Hepatocyte (in vitro differentiated cells): ENCODE measurements around the gene TMEM232. TPM values are rescaled to one million over a fixed set of nuclear protein-coding genes. Genes with fewer than 3 reads are reported as not detected.

Experiments
- DNase-seq: peaks from one replicate; pipeline ENCODE4 v3.0.0-alpha.2; 2016; ENCODE audit warnings: low spot score
- H2AFZ ChIP-seq: fragments of 200-600 bp; sonication (generic); 2 replicates; pipeline ENCODE4 v1.6.0; 2016; ENCODE audit warnings: antibody characterized with exemption, mild to moderate bottlenecking
- H3K27ac ChIP-seq: fragments of 200-600 bp; sonication (generic); 2 replicates; pipeline ENCODE4 v1.5.1; 2016; ENCODE audit warnings: mild to moderate bottlenecking
- H3K27me3 ChIP-seq: fragments of 200-600 bp; sonication (generic); 2 replicates; pipeline ENCODE4 v1.6.1; 2016
- H3K36me3 ChIP-seq: fragments of 200-600 bp; sonication (generic); replicated peaks from 2 replicates; pipeline ENCODE4 v1.5.1; 2016; ENCODE audit warnings: low read depth; ENCODE audit not compliant: insufficient read depth
- H3K4me1 ChIP-seq: fragments of 200-600 bp; sonication (generic); 2 replicates; pipeline ENCODE4 v1.5.1; 2016; ENCODE audit warnings: mild to moderate bottlenecking, moderate library complexity; ENCODE audit not compliant: insufficient read depth
- H3K4me2 ChIP-seq: fragments of 200-600 bp; sonication (generic); 2 replicates; pipeline ENCODE4 v1.6.0; 2016
- H3K4me3 ChIP-seq: fragments of 200-600 bp; sonication (generic); 2 replicates; pipeline ENCODE4 v1.5.1; 2016; ENCODE audit warnings: mild to moderate bottlenecking
- H3K79me2 ChIP-seq: fragments of 200-600 bp; sonication (generic); 2 replicates; pipeline ENCODE4 v1.6.0; 2017; ENCODE audit warnings: mild to moderate bottlenecking
- H3K9me2 ChIP-seq: fragments of 200-600 bp; sonication (generic); replicated peaks from 2 replicates; pipeline ENCODE4 v1.6.0; 2017; ENCODE audit warnings: mild to moderate bottlenecking; ENCODE audit not compliant: insufficient read depth
- H3K9me3 ChIP-seq: fragments of 200-600 bp; sonication (generic); 2 replicates; pipeline ENCODE4 v1.5.1; 2016; ENCODE audit warnings: low read depth, mild to moderate bottlenecking
- H4K20me1 ChIP-seq: fragments of 200-600 bp; sonication (generic); 2 replicates; pipeline ENCODE4 v1.6.0; 2016; ENCODE audit warnings: mild to moderate bottlenecking; ENCODE audit not compliant: insufficient read depth, poor library complexity, severe bottlenecking
- EZH2 ChIP-seq: fragments of 200-600 bp; sonication (generic); IDR thresholded peaks from 2 replicates; pipeline ENCODE4 v1.6.1; 2016; ENCODE audit warnings: antibody characterized with exemption, mild to moderate bottlenecking, borderline replicate concordance
- EZH2phosphoT487 ChIP-seq: fragments of 200-600 bp; sonication (generic); IDR thresholded peaks from one replicate; pipeline ENCODE4 v1.6.1; 2018; ENCODE audit warnings: antibody characterized with exemption, mild to moderate bottlenecking, low read depth, moderate library complexity; ENCODE audit not compliant: unreplicated experiment, severe bottlenecking
- WGBS: methylation state at CpG from one replicate; pipeline ENCODE4 v1.1.6; 2016; ENCODE audit warnings: low lambda C conversion rate; ENCODE audit errors: missing lambda C conversion rate; 5-methylcytosine and 5-hydroxymethylcytosine counted together
- polyA plus RNA-seq: library from polyadenylated mRNA; unstranded; fragments of >200 nt; fragmentation: Nextera tagmentation; extraction: Ambion mirVana; gene quantifications from 2 replicates; pipeline ENCODE4 v1.2.1, GENCODE V29; 2016
- total RNA-seq: library from RNA; depleted of rRNA; stranded (reverse); fragments of >200 nt; gene quantifications from 2 replicates; pipeline ENCODE4 v1.2.3, GENCODE V29; 2014
- TF ChIP-seq, protein P1 (sequence below): fragments of 200-600 bp; sonication (generic); IDR thresholded peaks from 2 replicates; pipeline ENCODE4 v1.5.1; 2016; ENCODE audit warnings: antibody characterized with exemption, mild to moderate bottlenecking; ENCODE audit not compliant: poor library complexity

TMEM232 gene
- total and polyA plus RNA-seq, 2 experiments from 2014 or later = 2.4 to 2.8 TPM

- peak overlapping the region; percentile 72 for H2AFZ ChIP-seq
- 44% methylated on average over 5 of the region's 5 CpGs for WGBS
- TF ChIP-seq, protein P1, sequence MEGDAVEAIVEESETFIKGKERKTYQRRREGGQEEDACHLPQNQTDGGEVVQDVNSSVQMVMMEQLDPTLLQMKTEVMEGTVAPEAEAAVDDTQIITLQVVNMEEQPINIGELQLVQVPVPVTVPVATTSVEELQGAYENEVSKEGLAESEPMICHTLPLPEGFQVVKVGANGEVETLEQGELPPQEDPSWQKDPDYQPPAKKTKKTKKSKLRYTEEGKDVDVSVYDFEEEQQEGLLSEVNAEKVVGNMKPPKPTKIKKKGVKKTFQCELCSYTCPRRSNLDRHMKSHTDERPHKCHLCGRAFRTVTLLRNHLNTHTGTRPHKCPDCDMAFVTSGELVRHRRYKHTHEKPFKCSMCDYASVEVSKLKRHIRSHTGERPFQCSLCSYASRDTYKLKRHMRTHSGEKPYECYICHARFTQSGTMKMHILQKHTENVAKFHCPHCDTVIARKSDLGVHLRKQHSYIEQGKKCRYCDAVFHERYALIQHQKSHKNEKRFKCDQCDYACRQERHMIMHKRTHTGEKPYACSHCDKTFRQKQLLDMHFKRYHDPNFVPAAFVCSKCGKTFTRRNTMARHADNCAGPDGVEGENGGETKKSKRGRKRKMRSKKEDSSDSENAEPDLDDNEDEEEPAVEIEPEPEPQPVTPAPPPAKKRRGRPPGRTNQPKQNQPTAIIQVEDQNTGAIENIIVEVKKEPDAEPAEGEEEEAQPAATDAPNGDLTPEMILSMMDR = no peak
- TF ChIP-seq EZH2phosphoT487 (no peak), EZH2 (no peak)
- DNase-seq = peak; percentile 12
- H3K36me3 ChIP-seq = no peaks in the 10 kb centered on the region
- H3K9me2 ChIP-seq = no peaks in the 10 kb centered on the region
- H4K20me1 ChIP-seq = no peaks in the 10 kb centered on the region
- peak overlapping the region; percentile 14 for H3K27ac ChIP-seq
- no peaks in the 10 kb centered on the region for H3K9me3 ChIP-seq
- no peaks in the 10 kb centered on the region for H3K79me2 ChIP-seq
- no peaks in the 10 kb centered on the region for H3K4me1 ChIP-seq
- H3K4me3 ChIP-seq = peak overlapping the region; percentile 68
- H3K4me2 ChIP-seq = peak overlapping the region; percentile 85
- H3K27me3 ChIP-seq = no peaks in the 10 kb centered on the region
Observed at GRCh38 chr5:110727025-110727314, 499 bp upstream of the TMEM232 start.

DNA sequence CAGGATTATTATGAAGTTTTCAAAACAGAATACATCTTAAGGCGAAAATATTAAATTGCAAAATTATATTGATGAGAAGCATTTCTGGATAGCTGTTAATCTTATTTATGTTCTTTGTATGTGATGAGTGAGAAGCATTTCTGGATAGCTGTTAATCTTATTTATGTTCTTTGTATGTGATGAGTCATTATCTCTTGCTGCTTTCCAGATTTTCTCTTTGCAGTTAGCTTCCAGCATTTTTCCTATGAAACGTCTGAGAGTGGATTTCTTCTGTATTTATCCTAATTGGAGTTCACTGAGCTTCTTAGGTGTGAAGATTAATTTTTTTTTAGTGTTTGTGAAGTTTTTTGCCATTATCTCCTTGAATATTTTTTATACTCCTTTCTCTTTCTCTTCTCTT is 8.2 kb downstream of the TMEM232 start:
- TF ChIP-seq, protein P1 = no peak
- no peak for TF ChIP-seq EZH2phosphoT487
- no peak for TF ChIP-seq EZH2
- H3K79me2 ChIP-seq = no peaks in the 10 kb centered on the region
- WGBS = 67% methylated on average over 2 of the region's 2 CpGs

DNA sequence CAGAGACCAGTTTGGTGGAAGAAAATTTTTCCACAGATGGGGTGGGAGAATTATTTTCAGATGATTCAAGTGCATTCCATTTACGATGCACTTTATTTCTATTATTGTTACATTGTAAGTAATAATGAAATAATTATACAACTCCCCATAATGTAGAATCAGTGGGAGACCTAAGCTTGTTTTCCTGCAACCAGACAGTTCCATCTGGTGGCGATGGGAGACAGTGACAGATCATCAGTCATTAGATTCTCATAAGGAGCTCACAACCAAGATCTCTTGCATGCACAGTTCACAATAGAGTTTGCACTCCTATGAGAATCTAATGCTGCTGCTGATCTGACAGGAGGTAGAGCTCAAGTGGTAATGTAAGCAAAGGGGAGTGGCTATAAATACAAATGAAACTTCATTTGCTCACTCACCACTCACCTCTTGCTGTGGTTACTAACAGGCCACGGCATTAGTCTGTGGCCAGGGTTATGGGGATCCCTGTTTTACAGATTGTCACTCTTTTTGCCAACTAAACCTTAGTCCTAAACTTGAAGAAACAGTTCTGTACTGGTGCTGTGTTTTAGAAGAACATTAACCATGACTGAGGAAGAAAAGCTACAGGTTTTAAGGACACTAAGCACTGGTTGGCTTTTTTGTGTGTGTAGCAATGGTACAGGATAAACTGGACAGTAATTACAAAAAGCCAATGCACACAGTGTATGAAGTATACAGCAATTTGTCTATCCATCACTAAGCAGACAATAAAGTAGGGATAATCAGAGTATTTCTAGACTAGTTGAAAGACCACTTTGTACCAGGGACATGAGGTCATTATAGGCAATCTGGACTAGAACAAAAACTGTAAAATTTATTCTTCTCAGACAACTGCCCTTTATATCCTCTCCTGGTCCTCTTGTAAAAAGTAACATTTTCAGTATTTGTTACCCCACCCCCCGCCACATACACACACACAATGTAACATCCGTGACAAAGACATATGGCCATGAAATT is 9.9 kb downstream of the TMEM232 start:
- Histone ChIP-seq H3K9me2 (no peaks in the 10 kb centered on the region), H3K36me3 (no peaks in the 10 kb centered on the region), H3K4me1 (no peaks in the 10 kb centered on the region), H3K4me2 (no peak overlapping the region), H3K4me3 (no peak overlapping the region), H3K79me2 (no peaks in the 10 kb centered on the region), H4K20me1 (no peaks in the 10 kb centered on the region), H3K27ac (no peak overlapping the region), H3K9me3 (no peaks in the 10 kb centered on the region), H2AFZ (no peak overlapping the region), H3K27me3 (no peaks in the 10 kb centered on the region)
- TF ChIP-seq EZH2 (no peak), EZH2phosphoT487 (no peak)
- TF ChIP-seq, protein P1 = no peak
- DNase-seq = no peak
- 82% methylated on average over 5 of the region's 5 CpGs for WGBS

More for the DNA sequence above, 8.2 kb downstream of the TMEM232 start:
- Histone ChIP-seq H3K9me3 (no peaks in the 10 kb centered on the region), H4K20me1 (no peaks in the 10 kb centered on the region), H3K9me2 (no peaks in the 10 kb centered on the region), H3K4me1 (no peaks in the 10 kb centered on the region), H3K4me2 (no peak overlapping the region), H3K27me3 (no peaks in the 10 kb centered on the region), H3K4me3 (no peak overlapping the region), H3K27ac (no peak overlapping the region), H2AFZ (no peak overlapping the region), H3K36me3 (no peaks in the 10 kb centered on the region)
- no peak for DNase-seq
